OCI-LY1 (cell line): ENCODE data around the gene KDM5C.

Experiments
- EZH2 ChIP-seq: fragments of 200-600 bp; sonication (generic), shearing (Covaris generic); IDR thresholded peaks from 2 replicates; pipeline ENCODE4 v1.8.0; 2017; ENCODE audit warnings: borderline replicate concordance, mixed run types, mild to moderate bottlenecking, antibody characterized with exemption, low read length, moderate library complexity, mixed read lengths
- TF ChIP-seq, protein P1 (sequence below): fragments of 200-600 bp; sonication (generic), shearing (Covaris generic); IDR thresholded peaks from 2 replicates; pipeline ENCODE4 v1.5.1; 2017; ENCODE audit warnings: mild to moderate bottlenecking, antibody characterized with exemption, low read length, moderate library complexity, mixed read lengths

DNA sequence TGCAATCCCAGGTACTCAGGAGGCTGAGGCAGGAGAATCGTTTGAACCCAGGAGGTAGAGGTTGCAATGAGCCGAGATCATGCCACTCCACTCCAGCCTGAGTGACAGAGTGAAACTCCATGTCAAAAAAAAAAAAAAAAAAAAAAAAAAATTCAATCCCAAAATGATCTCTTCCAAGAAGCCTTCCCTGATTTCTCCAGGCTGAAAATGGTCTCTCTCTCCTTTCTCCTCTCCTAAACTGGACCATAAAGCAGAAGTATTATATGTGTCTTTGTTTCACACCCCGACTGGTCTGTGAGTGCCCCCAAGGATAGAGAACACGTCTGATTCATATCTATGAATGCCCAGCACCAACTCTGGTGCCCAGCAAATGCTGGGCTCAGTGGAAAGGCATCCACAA, 17.3 kb upstream of the KDM5C start:
- TF ChIP-seq, protein P1, sequence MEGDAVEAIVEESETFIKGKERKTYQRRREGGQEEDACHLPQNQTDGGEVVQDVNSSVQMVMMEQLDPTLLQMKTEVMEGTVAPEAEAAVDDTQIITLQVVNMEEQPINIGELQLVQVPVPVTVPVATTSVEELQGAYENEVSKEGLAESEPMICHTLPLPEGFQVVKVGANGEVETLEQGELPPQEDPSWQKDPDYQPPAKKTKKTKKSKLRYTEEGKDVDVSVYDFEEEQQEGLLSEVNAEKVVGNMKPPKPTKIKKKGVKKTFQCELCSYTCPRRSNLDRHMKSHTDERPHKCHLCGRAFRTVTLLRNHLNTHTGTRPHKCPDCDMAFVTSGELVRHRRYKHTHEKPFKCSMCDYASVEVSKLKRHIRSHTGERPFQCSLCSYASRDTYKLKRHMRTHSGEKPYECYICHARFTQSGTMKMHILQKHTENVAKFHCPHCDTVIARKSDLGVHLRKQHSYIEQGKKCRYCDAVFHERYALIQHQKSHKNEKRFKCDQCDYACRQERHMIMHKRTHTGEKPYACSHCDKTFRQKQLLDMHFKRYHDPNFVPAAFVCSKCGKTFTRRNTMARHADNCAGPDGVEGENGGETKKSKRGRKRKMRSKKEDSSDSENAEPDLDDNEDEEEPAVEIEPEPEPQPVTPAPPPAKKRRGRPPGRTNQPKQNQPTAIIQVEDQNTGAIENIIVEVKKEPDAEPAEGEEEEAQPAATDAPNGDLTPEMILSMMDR, result no peak
- no peak for TF ChIP-seq EZH2
